ENCODE data around the gene PARD3. TPM values are rescaled to one million over a fixed set of nuclear protein-coding genes. Genes with fewer than 3 reads are reported as not detected.

Gene PARD3
- total RNA-seq, 1 donor from 2014 or later = 0.11 TPM

DNA sequence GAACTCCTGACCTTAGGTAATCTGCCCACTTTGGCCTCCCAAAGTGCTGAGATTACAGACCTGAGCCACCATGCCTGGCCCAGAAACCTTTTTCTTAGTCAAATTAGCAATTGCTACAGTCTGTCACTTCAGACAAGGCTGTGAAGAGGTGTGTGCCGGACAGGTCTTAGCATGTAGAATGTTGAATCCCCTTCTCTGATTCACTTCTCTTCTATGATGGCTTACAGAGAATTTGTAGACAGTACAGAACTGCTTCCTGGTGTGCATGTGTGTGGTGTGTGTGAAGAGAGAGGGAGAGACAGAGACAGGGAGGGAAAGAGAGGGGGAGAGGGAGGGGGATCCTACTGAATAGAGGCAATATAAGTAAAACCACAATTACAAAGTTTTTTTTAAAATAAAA is 150.4 kb downstream of the PARD3 start:
- DNase-seq (no peak), ATAC-seq (ENCODE audit: low read depth) (no peak)
- TF ChIP-seq, protein P1, sequence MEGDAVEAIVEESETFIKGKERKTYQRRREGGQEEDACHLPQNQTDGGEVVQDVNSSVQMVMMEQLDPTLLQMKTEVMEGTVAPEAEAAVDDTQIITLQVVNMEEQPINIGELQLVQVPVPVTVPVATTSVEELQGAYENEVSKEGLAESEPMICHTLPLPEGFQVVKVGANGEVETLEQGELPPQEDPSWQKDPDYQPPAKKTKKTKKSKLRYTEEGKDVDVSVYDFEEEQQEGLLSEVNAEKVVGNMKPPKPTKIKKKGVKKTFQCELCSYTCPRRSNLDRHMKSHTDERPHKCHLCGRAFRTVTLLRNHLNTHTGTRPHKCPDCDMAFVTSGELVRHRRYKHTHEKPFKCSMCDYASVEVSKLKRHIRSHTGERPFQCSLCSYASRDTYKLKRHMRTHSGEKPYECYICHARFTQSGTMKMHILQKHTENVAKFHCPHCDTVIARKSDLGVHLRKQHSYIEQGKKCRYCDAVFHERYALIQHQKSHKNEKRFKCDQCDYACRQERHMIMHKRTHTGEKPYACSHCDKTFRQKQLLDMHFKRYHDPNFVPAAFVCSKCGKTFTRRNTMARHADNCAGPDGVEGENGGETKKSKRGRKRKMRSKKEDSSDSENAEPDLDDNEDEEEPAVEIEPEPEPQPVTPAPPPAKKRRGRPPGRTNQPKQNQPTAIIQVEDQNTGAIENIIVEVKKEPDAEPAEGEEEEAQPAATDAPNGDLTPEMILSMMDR (IDR thresholded peaks at IDR 0.05) = no peak
- H3K36me3 Mint-ChIP-seq (ENCODE audit: low read depth) = no peaks in the 10 kb centered on the region
- no peak overlapping the region for H3K27ac Mint-ChIP-seq
- no peaks in the 10 kb centered on the region for H3K27me3 Mint-ChIP-seq
- H3K4me3 Mint-ChIP-seq = no peak overlapping the region
- H3K4me1 Mint-ChIP-seq = no peaks in the 10 kb centered on the region
- intact Hi-C loops (cut with micrococcal nuclease) = no loop called here
- no peaks in the 10 kb centered on the region for H3K9me3 Mint-ChIP-seq
- CTCF ChIA-PET = no interaction called here
- POLR2A ChIA-PET = no interaction called here

DNA sequence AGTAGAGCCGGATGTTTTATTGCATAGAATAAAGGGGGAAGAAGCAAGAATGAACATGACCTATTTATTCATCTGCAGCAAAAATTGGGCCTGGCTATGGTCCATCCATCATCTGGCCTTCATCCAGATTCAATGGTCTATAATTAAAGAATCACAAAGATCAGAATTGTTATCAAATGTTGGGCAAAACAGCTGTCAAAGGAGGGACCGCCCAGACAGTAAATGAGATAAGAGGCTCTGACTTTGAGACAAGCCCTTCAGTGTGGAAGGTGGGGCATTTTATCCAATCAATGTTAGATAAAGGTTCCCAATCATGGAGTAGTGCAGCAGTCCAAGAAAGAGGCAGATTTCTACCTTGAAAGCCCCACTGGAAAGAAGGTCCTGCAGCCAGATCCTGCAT is 153.5 kb downstream of the PARD3 start:
- H3K27ac Mint-ChIP-seq = no peak overlapping the region
- no peaks in the 10 kb centered on the region for H3K36me3 Mint-ChIP-seq (ENCODE audit: low read depth)
- no peaks in the 10 kb centered on the region for H3K4me1 Mint-ChIP-seq
- no peaks in the 10 kb centered on the region for H3K27me3 Mint-ChIP-seq
- ATAC-seq (ENCODE audit: low read depth) (no peak), DNase-seq (no peak)
- POLR2A ChIA-PET = no interaction called here
- TF ChIP-seq, protein P1 (IDR thresholded peaks at IDR 0.05) = no peak
- CTCF ChIA-PET = interaction anchor here (1.3 kb wide), 1 partner anchor 23 kb away, joined by 3 read pairs; no protein-coding TSS in a partner anchor
- intact Hi-C loops (cut with micrococcal nuclease) = no loop called here
- H3K9me3 Mint-ChIP-seq = no peaks in the 10 kb centered on the region
- no peak overlapping the region for H3K4me3 Mint-ChIP-seq

DNA sequence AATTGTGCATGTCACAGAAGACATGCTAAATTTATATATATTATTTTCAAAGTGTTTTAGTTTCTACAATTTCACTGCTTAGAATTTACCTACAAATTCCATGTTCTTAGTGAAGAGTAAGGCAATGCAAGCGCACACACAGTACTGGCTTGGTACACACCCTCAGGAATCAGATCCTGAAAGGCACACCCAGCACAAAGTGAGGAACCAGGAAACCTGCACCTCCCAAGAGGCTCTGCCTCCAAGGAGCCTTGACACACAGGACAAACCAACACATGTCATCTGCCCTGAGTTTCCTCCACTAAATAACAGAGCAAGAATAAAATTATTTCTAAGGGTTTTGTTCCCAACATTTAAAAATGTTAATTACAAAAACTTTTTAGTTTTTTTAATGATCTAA is 156.2 kb downstream of the PARD3 start:
- H3K9me3 Mint-ChIP-seq = no peaks in the 10 kb centered on the region
- H3K36me3 Mint-ChIP-seq (ENCODE audit: low read depth) = no peaks in the 10 kb centered on the region
- TF ChIP-seq, protein P1 (IDR thresholded peaks at IDR 0.05) = no peak
- no peak for DNase-seq
- no peak overlapping the region for H3K4me3 Mint-ChIP-seq
- ChIA-PET CTCF (no interaction called here), POLR2A (no interaction called here)
- intact Hi-C loops (cut with micrococcal nuclease) = loop anchor here (5.0 kb wide), 1 partner anchor 558 kb away; no protein-coding TSS in a partner anchor
- H3K27ac Mint-ChIP-seq = no peak overlapping the region
- ATAC-seq (ENCODE audit: low read depth) = no peak
- peaks cover 3% of the 10 kb centered on the region for H3K27me3 Mint-ChIP-seq
- no peaks in the 10 kb centered on the region for H3K4me1 Mint-ChIP-seq

DNA sequence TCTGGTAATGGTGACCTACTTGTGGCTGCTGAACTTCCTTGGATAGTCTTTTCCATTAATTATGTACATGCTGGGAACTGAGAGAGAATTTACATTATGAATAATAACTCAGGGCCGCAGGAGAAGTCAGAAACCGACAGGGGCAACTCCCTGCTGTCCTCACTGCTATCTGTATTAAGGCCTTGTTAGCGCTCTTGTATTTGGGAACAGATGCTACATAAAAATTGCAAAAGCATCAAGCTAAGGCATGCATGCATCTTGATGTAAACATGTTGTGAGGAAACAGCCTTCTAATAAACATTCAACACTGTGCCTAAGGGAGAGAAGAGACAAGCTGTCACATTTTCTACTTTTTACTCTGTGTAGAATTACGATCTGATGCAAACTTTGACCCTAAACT is 158.4 kb downstream of the PARD3 start:
- ATAC-seq (ENCODE audit: low read depth) (no peak), DNase-seq (no peak)
- POLR2A ChIA-PET = no interaction called here
- no peaks in the 10 kb centered on the region for H3K4me1 Mint-ChIP-seq
- H3K27ac Mint-ChIP-seq = no peak overlapping the region
- no peaks in the 10 kb centered on the region for H3K36me3 Mint-ChIP-seq (ENCODE audit: low read depth)
- intact Hi-C loops (cut with micrococcal nuclease) = loop anchor here (5.0 kb wide), 1 partner anchor 561 kb away; no protein-coding TSS in a partner anchor
- H3K27me3 Mint-ChIP-seq = peaks cover 3% of the 10 kb centered on the region
- TF ChIP-seq, protein P1 (IDR thresholded peaks at IDR 0.05) = no peak
- CTCF ChIA-PET = interaction anchor here (1.0 kb wide), 1 partner anchor 18 kb away, joined by 4 read pairs; no protein-coding TSS in a partner anchor
- no peaks in the 10 kb centered on the region for H3K9me3 Mint-ChIP-seq
- H3K4me3 Mint-ChIP-seq = no peak overlapping the region

DNA sequence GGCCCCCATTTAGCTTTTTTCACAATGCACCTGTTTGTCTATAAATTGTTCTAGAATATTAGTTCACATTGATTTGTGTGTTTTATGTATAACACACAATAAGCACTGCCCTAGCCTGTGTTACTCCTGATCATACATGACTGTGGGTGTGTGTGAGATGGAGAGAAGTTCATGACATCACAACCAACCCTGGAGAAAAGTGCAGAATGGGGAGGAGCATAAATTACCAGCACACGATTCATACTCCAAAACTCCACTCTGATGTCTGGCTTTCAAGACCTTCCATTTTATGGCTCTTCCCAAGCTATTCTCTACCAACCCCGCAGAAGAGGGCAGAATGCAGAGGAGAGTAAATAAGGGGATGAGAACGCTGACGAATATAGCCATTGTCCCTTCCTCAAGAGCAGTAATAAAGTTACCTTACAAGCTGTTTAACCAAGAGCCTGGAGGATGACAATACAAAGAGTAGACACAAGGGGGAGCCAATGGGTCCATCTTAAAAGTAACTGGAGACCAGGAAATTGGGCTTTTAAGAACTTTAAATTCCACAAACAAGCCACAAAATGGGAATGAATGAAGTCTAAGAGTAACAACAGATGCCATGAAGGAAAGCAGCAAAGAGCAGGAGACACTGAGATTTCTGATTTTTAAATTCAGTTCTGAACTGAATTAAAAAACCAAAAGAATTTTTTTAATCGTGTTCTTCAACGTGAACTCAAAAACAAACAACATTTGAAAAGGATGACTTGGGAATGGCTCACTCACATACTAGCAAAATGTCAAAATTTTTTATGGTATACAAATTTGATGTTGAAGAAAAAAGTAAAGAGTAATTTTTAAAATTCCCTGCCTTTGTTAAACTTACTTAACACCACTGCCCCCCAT is 159.6 kb downstream of the PARD3 start:
- ChIA-PET POLR2A (no interaction called here), CTCF (no interaction called here)
- H3K27me3 Mint-ChIP-seq = peaks cover 3% of the 10 kb centered on the region
- no peaks in the 10 kb centered on the region for H3K9me3 Mint-ChIP-seq
- H3K27ac Mint-ChIP-seq = no peak overlapping the region
- TF ChIP-seq, protein P1 (IDR thresholded peaks at IDR 0.05) = no peak
- ATAC-seq (ENCODE audit: low read depth) (no peak), DNase-seq (no peak)
- H3K36me3 Mint-ChIP-seq (ENCODE audit: low read depth) = no peaks in the 10 kb centered on the region
- intact Hi-C loops (cut with micrococcal nuclease) = loop anchor here (5.0 kb wide), 1 partner anchor 562 kb away; no protein-coding TSS in a partner anchor
- H3K4me1 Mint-ChIP-seq = no peaks in the 10 kb centered on the region
- H3K4me3 Mint-ChIP-seq = no peak overlapping the region

Data from activated B cell treated with CpG ODN at 0.5 μM for 24 hours (primary cell).